H9 (cell line): ENCODE results near the gene PGBD5. TPM values are rescaled to one million over a fixed set of nuclear protein-coding genes. Genes with fewer than 3 reads are reported as not detected.

Experiments used
- DNase-seq: peaks from one replicate; pipeline ENCODE4 v3.0.0-alpha.2; 2017
- H2AFZ ChIP-seq: one replicate; pipeline ENCODE4 v1.6.1; 2013; ENCODE audit warnings: mild to moderate bottlenecking, low read length, control low read depth, moderate library complexity
- H2AK5ac ChIP-seq: 2 replicates; pipeline ENCODE4 v1.6.1; 2013; ENCODE audit warnings: low read length, control low read depth, mixed read lengths; ENCODE audit not compliant: insufficient read length
- H2BK120ac ChIP-seq: one replicate; pipeline ENCODE4 v1.6.1; 2013; ENCODE audit warnings: low read depth, mild to moderate bottlenecking, low read length, control low read depth, inconsistent platforms; ENCODE audit not compliant: poor library complexity, severe bottlenecking
- H2BK12ac ChIP-seq: 2 replicates; pipeline ENCODE4 v1.6.1; 2013; ENCODE audit warnings: low read length, control low read depth, mixed read lengths, low read depth; ENCODE audit not compliant: insufficient read length
- H2BK15ac ChIP-seq: 2 replicates; pipeline ENCODE4 v1.6.1; 2013; ENCODE audit warnings: low read depth, low read length, control low read depth
- H2BK20ac ChIP-seq: one replicate; pipeline ENCODE4 v1.6.1; 2013; ENCODE audit warnings: low read depth, mild to moderate bottlenecking, low read length, control low read depth, inconsistent platforms; ENCODE audit not compliant: poor library complexity, severe bottlenecking
- H2BK5ac ChIP-seq: 2 replicates; pipeline ENCODE4 v1.6.1; 2013; ENCODE audit warnings: low read length, control low read depth, mixed read lengths; ENCODE audit not compliant: insufficient read length
- H3K14ac ChIP-seq: 2 replicates; pipeline ENCODE4 v1.6.1; 2013; ENCODE audit warnings: low read length, control low read depth; ENCODE audit not compliant: insufficient read depth
- H3K18ac ChIP-seq: 2 replicates; pipeline ENCODE4 v1.6.1; 2013; ENCODE audit warnings: low read depth, mild to moderate bottlenecking, mixed read lengths, low read length, control low read depth; ENCODE audit not compliant: insufficient read length
- H3K23ac ChIP-seq: 2 replicates; pipeline ENCODE4 v1.6.1; 2013; ENCODE audit warnings: low read length, control low read depth, mixed read lengths, low read depth; ENCODE audit not compliant: insufficient read length
- H3K23me2 ChIP-seq: 2 replicates; pipeline ENCODE4 v1.6.1; 2013; ENCODE audit warnings: low read depth, mild to moderate bottlenecking, mixed read lengths, low read length, control low read depth; ENCODE audit not compliant: insufficient read length, poor library complexity, severe bottlenecking
- H3K27ac ChIP-seq: 2 replicates; pipeline ENCODE4 v1.5.1; 2013; ENCODE audit warnings: low read length, control low read depth, mixed read lengths, low read depth; ENCODE audit not compliant: insufficient read length
- H3K27me3 ChIP-seq: 2 replicates; pipeline ENCODE4 v1.6.1; 2013; ENCODE audit warnings: low read length, control low read depth, inconsistent platforms; ENCODE audit not compliant: insufficient read depth
- H3K4ac ChIP-seq: 2 replicates; pipeline ENCODE4 v1.6.1; 2013; ENCODE audit warnings: low read depth, mild to moderate bottlenecking, control low read depth, inconsistent platforms, low read length, moderate library complexity
- H3K4me1 ChIP-seq: 2 replicates; pipeline ENCODE4 v1.6.1; 2013; ENCODE audit warnings: low read length, control low read depth, inconsistent platforms; ENCODE audit not compliant: insufficient read depth
- H3K4me2 ChIP-seq: 2 replicates; pipeline ENCODE4 v1.6.1; 2013; ENCODE audit warnings: low read length, control low read depth, mixed read lengths; ENCODE audit not compliant: insufficient read length, insufficient read depth
- H3K56ac ChIP-seq: 2 replicates; pipeline ENCODE4 v1.6.1; 2013; ENCODE audit warnings: low read depth, mild to moderate bottlenecking, mixed read lengths, low read length, control low read depth; ENCODE audit not compliant: insufficient read length
- H3K79me1 ChIP-seq: 2 replicates; pipeline ENCODE4 v1.6.1; 2013; ENCODE audit warnings: low read depth, mild to moderate bottlenecking, moderate library complexity, low read length, control low read depth, inconsistent platforms; ENCODE audit not compliant: insufficient read depth, poor library complexity, severe bottlenecking
- H3K79me2 ChIP-seq: 2 replicates; pipeline ENCODE4 v1.6.1; 2013; ENCODE audit warnings: low read length, control low read depth, inconsistent platforms; ENCODE audit not compliant: insufficient read depth
- H3K9ac ChIP-seq: 2 replicates; pipeline ENCODE4 v1.6.1; 2013; ENCODE audit warnings: low read length, control low read depth, mixed read lengths; ENCODE audit not compliant: insufficient read length; ENCODE audit errors: extremely low read depth
- H3K9me3 ChIP-seq: one replicate; pipeline ENCODE4 v1.6.1; 2013; ENCODE audit warnings: low read depth, low read length, inconsistent platforms; ENCODE audit not compliant: control insufficient read depth
- H3T11ph ChIP-seq: one replicate; pipeline ENCODE4 v1.6.1; 2013; ENCODE audit warnings: mild to moderate bottlenecking, low read length, control low read depth, inconsistent platforms
- H4K20me1 ChIP-seq: one replicate; pipeline ENCODE4 v1.6.1; 2013; ENCODE audit not compliant: control insufficient read depth, insufficient read length, insufficient read depth
- H4K5ac ChIP-seq: 2 replicates; pipeline ENCODE4 v1.6.1; 2013; ENCODE audit warnings: low read depth, mild to moderate bottlenecking, mixed read lengths, low read length, control low read depth; ENCODE audit not compliant: insufficient read length
- H4K8ac ChIP-seq: replicated peaks from 2 replicates; pipeline ENCODE4 v1.6.1; 2013; ENCODE audit warnings: low read length, control low read depth, mixed read lengths, low read depth; ENCODE audit not compliant: insufficient read length
- H4K91ac ChIP-seq: 2 replicates; pipeline ENCODE4 v1.6.1; 2013; ENCODE audit warnings: low read depth, mild to moderate bottlenecking, moderate library complexity, mixed read lengths, low read length, control low read depth; ENCODE audit not compliant: insufficient read length
- H3K27ac Mint-ChIP-seq, 3 experiments: 2 replicates in 2 of 3; 3 replicates in 1 of 3; pipeline ENCODE4 v1.8.0; 2020 to 2021; ENCODE audit warnings: mixed read lengths in 3 of 3, mild to moderate bottlenecking in 1 of 3, moderate library complexity in 1 of 3
- H3K27me3 Mint-ChIP-seq: 2 replicates; pipeline ENCODE4 v1.8.0; 2021; ENCODE audit warnings: low read depth, mild to moderate bottlenecking, moderate library complexity, mixed read lengths
- H3K36me3 Mint-ChIP-seq, 3 experiments: 2 replicates in 2 of 3; 3 replicates in 1 of 3; pipeline ENCODE4 v1.8.0; 2020 to 2021; ENCODE audit warnings: low read depth in 3 of 3, mixed read lengths in 3 of 3; ENCODE audit not compliant: insufficient read depth in 1 of 3
- H3K4me1 Mint-ChIP-seq, 2 experiments: 2 replicates each; pipeline ENCODE4 v1.8.0; 2020; ENCODE audit warnings: mixed read lengths in 2 of 2
- H3K4me3 Mint-ChIP-seq, 2 experiments: 2 replicates in 1 of 2; 3 replicates in 1 of 2; pipeline ENCODE4 v1.8.0; 2020 to 2021; ENCODE audit warnings: mild to moderate bottlenecking in 2 of 2, mixed read lengths in 2 of 2, moderate library complexity in 1 of 2
- H3K9me3 Mint-ChIP-seq, 2 experiments: 2 replicates in 1 of 2; 3 replicates in 1 of 2; pipeline ENCODE4 v1.8.0; 2020; ENCODE audit warnings: mild to moderate bottlenecking in 2 of 2, mixed read lengths in 2 of 2, moderate library complexity in 1 of 2
- WGBS: extraction: QIAGEN DNeasy Blood & Tissue Kit; methylation state at CpG from one replicate; pipeline ENCODE4 v1.1.7; 2013; ENCODE audit warnings: missing lambda C conversion rate, low lambda C conversion rate, mixed read lengths; ENCODE audit not compliant: insufficient read length; ENCODE audit errors: extremely low coverage; 5-methylcytosine and 5-hydroxymethylcytosine counted together
- total RNA-seq: library from RNA; stranded (reverse); gene quantifications from 2 replicates; pipeline ENCODE4 v1.2.1, GENCODE V29; 2021
- TF ChIP-seq, protein P1 (sequence below): fragments of 200-600 bp; sonication (generic); conservative IDR thresholded peaks from 3 replicates; pipeline ENCODE4 v1.8.0; 2021; ENCODE audit warnings: antibody characterized with exemption, mild to moderate bottlenecking

Gene PGBD5
- total RNA-seq, 1 experiment from 2014 or later = 19.1 TPM

DNA sequence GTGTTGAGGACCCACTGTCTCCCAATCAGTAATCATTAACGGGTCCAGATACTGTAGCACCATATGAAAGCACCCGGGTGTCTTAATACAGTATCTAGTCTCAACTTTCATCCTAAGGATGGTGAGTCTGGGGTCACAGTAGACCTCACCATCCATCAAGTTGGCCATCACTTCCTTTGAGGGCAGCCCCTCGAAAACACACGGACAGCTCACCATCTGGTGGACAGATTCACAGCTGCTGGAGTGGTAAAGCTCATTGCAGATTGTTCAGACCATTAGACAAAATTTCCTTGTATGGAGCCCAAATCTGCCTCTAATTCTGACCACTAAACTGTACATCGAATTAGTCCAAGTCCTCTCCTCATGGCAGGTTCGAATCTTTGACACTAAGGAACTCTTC is 123.1 kb downstream of the PGBD5 start:
- H3K4me1 ChIP-seq = no peaks in the 10 kb centered on the region
- no peak overlapping the region for H4K91ac ChIP-seq
- Mint-ChIP-seq H3K9me3 (no peaks in the 10 kb centered on the region), H3K4me1 (peaks cover 9 to 12% of the 10 kb centered on the region in 2 experiments), H3K27me3 (peaks cover 4% of the 10 kb centered on the region; the same call in 1 of the 2 replicates), H3K27ac (peak overlapping the region in 1 of 3 experiments; percentile 57; a peak in 1 of 7 replicates), H3K4me3 (no peak overlapping the region), H3K36me3 (no peaks in the 10 kb centered on the region; a peak in 1 of 7 replicates)
- TF ChIP-seq, protein P1, sequence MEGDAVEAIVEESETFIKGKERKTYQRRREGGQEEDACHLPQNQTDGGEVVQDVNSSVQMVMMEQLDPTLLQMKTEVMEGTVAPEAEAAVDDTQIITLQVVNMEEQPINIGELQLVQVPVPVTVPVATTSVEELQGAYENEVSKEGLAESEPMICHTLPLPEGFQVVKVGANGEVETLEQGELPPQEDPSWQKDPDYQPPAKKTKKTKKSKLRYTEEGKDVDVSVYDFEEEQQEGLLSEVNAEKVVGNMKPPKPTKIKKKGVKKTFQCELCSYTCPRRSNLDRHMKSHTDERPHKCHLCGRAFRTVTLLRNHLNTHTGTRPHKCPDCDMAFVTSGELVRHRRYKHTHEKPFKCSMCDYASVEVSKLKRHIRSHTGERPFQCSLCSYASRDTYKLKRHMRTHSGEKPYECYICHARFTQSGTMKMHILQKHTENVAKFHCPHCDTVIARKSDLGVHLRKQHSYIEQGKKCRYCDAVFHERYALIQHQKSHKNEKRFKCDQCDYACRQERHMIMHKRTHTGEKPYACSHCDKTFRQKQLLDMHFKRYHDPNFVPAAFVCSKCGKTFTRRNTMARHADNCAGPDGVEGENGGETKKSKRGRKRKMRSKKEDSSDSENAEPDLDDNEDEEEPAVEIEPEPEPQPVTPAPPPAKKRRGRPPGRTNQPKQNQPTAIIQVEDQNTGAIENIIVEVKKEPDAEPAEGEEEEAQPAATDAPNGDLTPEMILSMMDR = no peak
- no peaks in the 10 kb centered on the region for H3K9me3 ChIP-seq
- H2BK12ac ChIP-seq = no peak overlapping the region
- no peak overlapping the region for H2AK5ac ChIP-seq
- no peak overlapping the region for H2AFZ ChIP-seq
- H2BK20ac ChIP-seq = no peak overlapping the region
- no peak overlapping the region for H4K8ac ChIP-seq
- H3K23me2 ChIP-seq = no peaks in the 10 kb centered on the region
- no peak overlapping the region for H3K56ac ChIP-seq
- no peak overlapping the region for H3K14ac ChIP-seq
- H2BK5ac ChIP-seq = no peak overlapping the region
- no peak for DNase-seq
- H3K79me1 ChIP-seq = no peaks in the 10 kb centered on the region
- H3K18ac ChIP-seq = no peak overlapping the region
- no peak overlapping the region for H3K23ac ChIP-seq
- no CpG with 5 or more reads among the region's 6 CpGs for WGBS
- H3K27ac ChIP-seq = no peak overlapping the region
- H4K5ac ChIP-seq = no peak overlapping the region
- no peak overlapping the region for H3T11ph ChIP-seq
- no peak overlapping the region for H3K4me2 ChIP-seq
- H2BK15ac ChIP-seq = no peak overlapping the region
- H3K79me2 ChIP-seq = no peaks in the 10 kb centered on the region
- no peak overlapping the region for H2BK120ac ChIP-seq
- H3K9ac ChIP-seq = no peak overlapping the region
- no peaks in the 10 kb centered on the region for H4K20me1 ChIP-seq
- H3K4ac ChIP-seq = no peak overlapping the region
- H3K27me3 ChIP-seq = no peaks in the 10 kb centered on the region
